ENCODE measurements around the gene ACTN4.

ACTN4 gene

DNA sequence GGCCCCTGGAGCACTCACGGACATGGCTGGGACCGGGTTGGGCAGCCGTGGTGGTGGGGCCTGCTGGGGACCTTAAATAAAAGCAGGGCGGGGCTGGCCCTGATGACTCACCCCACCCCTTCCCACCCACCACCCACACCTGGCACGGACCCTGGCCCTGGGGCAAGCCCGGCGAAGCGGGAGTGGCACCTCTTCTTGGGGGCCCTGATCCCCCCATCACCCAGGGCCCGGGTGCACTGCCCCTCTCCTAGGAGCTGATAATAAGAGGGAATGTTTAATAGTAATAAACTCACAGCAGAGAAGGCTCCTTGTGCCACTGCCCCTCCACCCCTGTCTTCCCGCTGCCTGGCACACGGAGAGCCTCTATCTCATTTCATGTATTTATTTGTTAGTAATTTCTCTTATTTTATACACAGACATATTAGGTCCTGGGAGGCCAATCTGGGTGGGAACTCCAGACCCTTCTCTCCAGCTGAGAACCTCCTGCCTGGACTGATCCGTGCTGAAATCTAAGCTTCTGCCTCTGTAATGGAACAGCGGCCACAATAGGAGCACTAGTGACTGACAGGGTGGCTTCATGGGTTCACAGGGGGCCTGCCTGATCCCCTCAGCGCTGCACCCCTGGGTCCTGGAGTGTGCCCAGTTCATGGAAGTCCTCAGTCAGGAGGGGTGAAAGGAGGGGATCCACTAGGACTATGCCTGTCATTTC is 126.2 kb downstream of the ACTN4 start, which contains the start of gene LGALS7:
LGALS7 (minus strand) TSS at position 49 of the 709 bp plus-strand sequence; CDS start at position 24, 25 bp downstream.
- in situ Hi-C loops (cut with HindIII; ENCODE audit: low sequenced_read_pairs) = no loop called here
- no peak for DNase-seq (ENCODE audit: low read depth)
- no peak within 1 kb of the TSS for H3K4me3 ChIP-seq (ENCODE audit: low read depth, low read length)
- TF ChIP-seq CTCF (IDR thresholded peaks at IDR 0.05; ENCODE audit: low read depth, low read length, missing control alignments) = no peak

- no peak for TF ChIP-seq CTCF (IDR thresholded peaks at IDR 0.05; ENCODE audit: low read depth, low read length, missing control alignments)
- no peak for DNase-seq (ENCODE audit: low read depth)
- in situ Hi-C loops (cut with HindIII; ENCODE audit: low sequenced_read_pairs) = no loop called here
- no peak overlapping the region for H3K4me3 ChIP-seq (ENCODE audit: low read depth, low read length)
Observed at GRCh38 chr19:38774181-38774950, 126.9 kb downstream of the ACTN4 start.

- TF ChIP-seq CTCF (IDR thresholded peaks at IDR 0.05; ENCODE audit: low read depth, low read length, missing control alignments) = no peak
- H3K4me3 ChIP-seq (ENCODE audit: low read depth, low read length) = no peak overlapping the region
- in situ Hi-C loops (cut with HindIII; ENCODE audit: low sequenced_read_pairs) = no loop called here
- DNase-seq (ENCODE audit: low read depth) = no peak
Observed at GRCh38 chr19:38778733-38779132, 131.3 kb downstream of the ACTN4 start.

DNA sequence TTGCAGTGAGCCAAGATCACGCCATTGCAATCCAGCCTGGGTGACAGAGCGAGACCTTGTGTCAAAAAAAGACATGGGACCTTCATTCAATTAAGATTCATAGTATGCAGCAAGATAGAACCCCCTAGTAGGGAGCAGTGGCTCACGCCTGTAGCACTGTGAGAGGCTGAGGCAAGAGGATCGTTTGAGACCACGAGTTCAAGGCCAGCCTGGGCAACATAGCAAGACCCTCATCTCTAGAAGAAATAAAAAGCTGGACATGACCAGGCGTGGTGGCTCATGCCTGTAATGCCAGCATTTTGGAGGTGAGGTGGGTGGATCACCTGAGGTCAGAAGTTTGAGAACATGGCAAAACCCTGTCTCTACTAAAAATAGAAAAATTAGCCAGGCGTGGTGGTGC is 133.0 kb downstream of the ACTN4 start:
- no peak for DNase-seq (ENCODE audit: low read depth)
- TF ChIP-seq CTCF (IDR thresholded peaks at IDR 0.05; ENCODE audit: low read depth, low read length, missing control alignments) = no peak
- in situ Hi-C loops (cut with HindIII; ENCODE audit: low sequenced_read_pairs) = no loop called here
- no peak overlapping the region for H3K4me3 ChIP-seq (ENCODE audit: low read depth, low read length)

GRCh38 chr19:38781058-38781457 is 133.6 kb downstream of the ACTN4 start:
- H3K4me3 ChIP-seq (ENCODE audit: low read depth, low read length) = no peak overlapping the region
- in situ Hi-C loops (cut with HindIII; ENCODE audit: low sequenced_read_pairs) = no loop called here
- TF ChIP-seq CTCF (IDR thresholded peaks at IDR 0.05; ENCODE audit: low read depth, low read length, missing control alignments) = no peak
- no peak for DNase-seq (ENCODE audit: low read depth)

Data from astrocyte of the cerebellum (primary cell).